ENCODE data around the gene CTU1. TPM values are rescaled to one million over a fixed set of nuclear protein-coding genes. Genes with fewer than 3 reads are reported as not detected.
A peak's percentile ranks its signal among the peaks of the same experiment; 100 is the strongest.
"Not testable (repeated sequence)": the region's sequence is repeated elsewhere in the genome, so short reads cannot be mapped to it uniquely, and the experiment has no call there.

CTU1 gene
- total and polyA plus RNA-seq, 7 donors = 0.60 to 9.0 (median 5.7) TPM

GRCh38 chr19:51144482-51145045 lies 36.4 kb upstream of the CTU1 start:
- 65 to 85% methylated on average over 11 of the region's 11 CpGs for WGBS, 2 donors
- intact Hi-C loops (cut with DNase I) = no loop called here
- no peak overlapping the region for H3K4me3 ChIP-seq

GRCh38 chr19:51143486-51143885 lies 35.3 kb upstream of the CTU1 start:
- Histone ChIP-seq H3K4me3 (no peak overlapping the region), H3K4me1 (no peaks in the 10 kb centered on the region), H3K9me3 (no peaks in the 10 kb centered on the region), H3K27me3 (peaks cover 0 to 36% (median 5%) of the 10 kb centered on the region in 3 donors), H3K27ac (no peak overlapping the region), H3K36me3 (no peaks in the 10 kb centered on the region)
- TF ChIP-seq POLR2AphosphoS5 (IDR thresholded peaks at IDR 0.05) = no peak
- no peak for TF ChIP-seq CTCF (IDR thresholded peaks at IDR 0.05)
- TF ChIP-seq POLR2A (IDR thresholded peaks at IDR 0.05) = no peak
- TF ChIP-seq EP300 (IDR thresholded peaks at IDR 0.05) = no peak
- DNase-seq = no peak
- intact Hi-C loops (cut with DNase I) = no loop called here
- 74 to 89% methylated on average over 5 of the region's 5 CpGs for WGBS, 2 donors

More at GRCh38 chr19:51144482-51145045, 36.4 kb upstream of the CTU1 start:
- H3K36me3 ChIP-seq = no peaks in the 10 kb centered on the region
- no peak for DNase-seq
- no peaks in the 10 kb centered on the region for H3K9me3 ChIP-seq
- H3K27me3 ChIP-seq = peaks cover 0 to 30% (median 5%) of the 10 kb centered on the region in 3 donors
- H3K4me1 ChIP-seq = no peaks in the 10 kb centered on the region
- TF ChIP-seq CTCF (IDR thresholded peaks at IDR 0.05) (no peak), EP300 (IDR thresholded peaks at IDR 0.05) (no peak)
- H3K27ac ChIP-seq = no peak overlapping the region

- 62 to 80% methylated on average over 15 of the region's 15 CpGs for WGBS, 2 donors
- H3K9me3 ChIP-seq; DNase-seq; intact Hi-C loops (cut with DNase I); H3K36me3 ChIP-seq; H3K4me1 ChIP-seq; H3K4me3 ChIP-seq: not testable (repeated sequence)
- peak overlapping the region in 2 of 4 donors; percentile 6 to 41 for H3K27ac ChIP-seq
- H3K27me3 ChIP-seq = peaks cover 0 to 42% (median 5%) of the 10 kb centered on the region in 3 donors
These were observed 34.7 kb upstream of the CTU1 start for GRCh38 chr19:51142809-51143475.

- TF ChIP-seq EP300 (IDR thresholded peaks at IDR 0.05) (no peak), POLR2AphosphoS5 (IDR thresholded peaks at IDR 0.05) (peak in 2 of 4 donors; percentile 21 to 38)
- Histone ChIP-seq H3K36me3 (no peaks in the 10 kb centered on the region), H3K9me3 (no peaks in the 10 kb centered on the region), H3K4me1 (no peaks in the 10 kb centered on the region), H3K27ac (peak within 1 kb of the TSS; percentile 9 to 45 (median 20)), H3K4me3 (no peak within 1 kb of the TSS), H3K27me3 (peaks cover 0 to 44% (median 5%) of the 10 kb centered on the region in 3 donors)
- no peak for DNase-seq
- intact Hi-C loops (cut with DNase I) = no loop called here
- 72 to 75% methylated on average over 14 of the region's 14 CpGs for WGBS, 2 donors
These were observed 33.9 kb upstream of the CTU1 start, which contains the start of gene SIGLEC7 for GRCh38 chr19:51142119-51142518. SIGLEC7 (plus strand) TSS chr19:51142301; CDS start chr19:51142370, 69 bp downstream.

GRCh38 chr19:51141181-51141580 lies 33.0 kb upstream of the CTU1 start:
- intact Hi-C loops (cut with DNase I) = no loop called here
- Histone ChIP-seq H3K4me1 (no peaks in the 10 kb centered on the region), H3K27me3 (peaks cover 0 to 44% (median 5%) of the 10 kb centered on the region in 3 donors), H3K27ac (no peak overlapping the region), H3K36me3 (no peaks in the 10 kb centered on the region), H3K9me3 (no peaks in the 10 kb centered on the region), H3K4me3 (no peak overlapping the region)
- 83% methylated on average over 6 of the region's 6 CpGs for WGBS, 2 donors
- DNase-seq = no peak
- TF ChIP-seq EP300 (IDR thresholded peaks at IDR 0.05) (no peak), POLR2A (IDR thresholded peaks at IDR 0.05) (no peak), POLR2AphosphoS5 (IDR thresholded peaks at IDR 0.05) (no peak), CTCF (IDR thresholded peaks at IDR 0.05) (no peak)

All from sigmoid colon (tissue), 7 donors.